ENCODE data around the gene CSNK1D.

Gene CSNK1D

GRCh38 chr17:82282239-82283207 lies 9.0 kb upstream of the CSNK1D start:
- no peak for DNase-seq (ENCODE audit: low read depth)
- TF ChIP-seq CTCF (conservative IDR thresholded peaks at IDR 0.05; ENCODE audit: low read depth, low read length): no peak
- H3K4me3 ChIP-seq (ENCODE audit: low read depth, low read length): no peak overlapping the region

GRCh38 chr17:82281502-82282238 lies 8.2 kb upstream of the CSNK1D start:
- no peak for DNase-seq (ENCODE audit: low read depth)
- TF ChIP-seq CTCF (conservative IDR thresholded peaks at IDR 0.05; ENCODE audit: low read depth, low read length): no peak
- H3K4me3 ChIP-seq (ENCODE audit: low read depth, low read length): no peak overlapping the region

GRCh38 chr17:82281076-82281475 lies 7.6 kb upstream of the CSNK1D start:
- TF ChIP-seq CTCF (conservative IDR thresholded peaks at IDR 0.05; ENCODE audit: low read depth, low read length): no peak
- no peak overlapping the region for H3K4me3 ChIP-seq (ENCODE audit: low read depth, low read length)
- no peak for DNase-seq (ENCODE audit: low read depth)

GRCh38 chr17:82280537-82280936 lies 7.0 kb upstream of the CSNK1D start:
- DNase-seq (ENCODE audit: low read depth): no peak
- no peak for TF ChIP-seq CTCF (conservative IDR thresholded peaks at IDR 0.05; ENCODE audit: low read depth, low read length)
- H3K4me3 ChIP-seq (ENCODE audit: low read depth, low read length): no peak overlapping the region

GRCh38 chr17:82278786-82279391 lies 5.4 kb upstream of the CSNK1D start:
- TF ChIP-seq CTCF (conservative IDR thresholded peaks at IDR 0.05; ENCODE audit: low read depth, low read length): no peak
- no peak overlapping the region for H3K4me3 ChIP-seq (ENCODE audit: low read depth, low read length)

GRCh38 chr17:82278308-82278707 lies 4.8 kb upstream of the CSNK1D start:
- H3K4me3 ChIP-seq (ENCODE audit: low read depth, low read length): no peak overlapping the region
- TF ChIP-seq CTCF (conservative IDR thresholded peaks at IDR 0.05; ENCODE audit: low read depth, low read length): no peak
- DNase-seq (ENCODE audit: low read depth): no peak

More at GRCh38 chr17:82278786-82279391, 5.4 kb upstream of the CSNK1D start:
- DNase-seq (ENCODE audit: low read depth): no peak

All from choroid plexus epithelial cell (primary cell).